Activated CD8-positive, alpha-beta memory T cell treated with anti-CD3 and anti-CD28 coated beads, Interleukin-2, amount 50 U/mL, for 48 hours (primary cell): ENCODE results near the gene TMEM106B.
A peak's percentile ranks its signal among the peaks of the same experiment; 100 is the strongest.
"Not testable (repeated sequence)": the region's sequence is repeated elsewhere in the genome, so short reads cannot be mapped to it uniquely, and the experiment has no call there.

Experiments used
- DNase-seq: peaks from one replicate; pipeline ENCODE4 v3.0.0-alpha.2; 2020

The TMEM106B gene

DNA sequence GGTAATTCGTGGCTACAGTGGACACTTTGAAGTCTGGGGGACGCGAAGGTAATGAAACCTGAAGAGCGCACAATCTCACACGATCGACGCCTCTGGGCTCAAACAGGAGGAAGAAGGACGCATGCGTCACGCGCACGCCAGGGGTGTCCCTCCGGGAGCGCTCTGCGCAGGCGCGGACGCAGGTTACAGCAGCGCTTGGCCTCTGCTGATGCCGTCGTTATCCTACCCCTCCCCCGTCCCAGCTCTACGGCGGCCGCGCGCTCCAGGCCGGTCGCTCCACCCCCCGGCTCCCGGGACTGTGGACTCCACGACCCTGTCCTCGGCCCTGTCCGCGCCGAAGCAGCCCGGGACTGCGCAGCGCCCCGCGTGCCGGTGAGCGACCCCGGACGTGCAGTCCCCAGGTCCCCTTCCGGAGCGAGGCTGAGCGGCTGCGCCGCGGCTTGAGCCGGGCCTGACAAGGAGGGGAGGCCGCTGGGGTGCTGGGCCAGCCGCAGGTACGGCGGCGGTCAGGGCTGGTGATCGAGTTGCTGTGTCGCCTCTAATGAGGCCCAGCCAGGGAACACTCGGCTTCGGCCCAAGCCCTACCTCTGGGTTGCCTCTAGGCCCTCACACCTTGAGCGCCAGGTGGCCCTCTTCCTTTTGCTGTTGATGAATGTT is at the start of gene TMEM106B:
TMEM106B (plus strand) TSS at position 241 of the 657 bp plus-strand sequence. CDS start 3,517 bp downstream, outside the sequence.
- DNase-seq: peak; percentile 97

DNA sequence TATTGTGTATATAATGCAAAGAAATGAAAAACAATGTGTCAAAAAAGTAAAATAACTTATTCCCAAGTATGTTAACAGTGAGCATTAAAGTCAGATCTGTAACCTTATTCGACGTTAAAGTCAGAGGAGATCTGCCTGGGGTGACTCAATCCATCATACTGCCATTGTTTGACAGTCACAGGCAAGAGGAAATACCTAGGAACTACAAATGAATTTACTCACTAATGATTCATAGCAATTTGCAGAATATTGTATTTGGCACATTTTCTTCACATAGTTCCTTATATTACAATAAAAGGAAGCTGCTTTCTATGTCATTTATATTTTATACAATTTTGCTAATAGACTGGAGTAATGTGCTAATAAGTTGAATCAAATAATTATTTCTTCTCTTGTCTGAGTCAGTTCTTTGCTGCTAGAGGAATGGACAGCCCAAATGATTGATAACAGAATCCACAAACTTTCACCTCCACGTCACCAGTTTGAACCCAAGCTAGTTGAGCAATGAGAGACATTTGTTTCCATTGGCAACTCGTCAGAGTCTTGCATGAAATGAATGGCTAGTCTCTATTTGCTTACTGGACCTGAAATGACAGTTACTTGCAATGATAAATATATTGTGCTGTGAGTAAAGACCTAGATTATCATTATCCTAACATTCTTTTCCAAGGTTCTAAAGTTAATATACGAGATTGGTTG is 48.5 kb upstream of the TMEM106B start:
- no peak for DNase-seq

DNA sequence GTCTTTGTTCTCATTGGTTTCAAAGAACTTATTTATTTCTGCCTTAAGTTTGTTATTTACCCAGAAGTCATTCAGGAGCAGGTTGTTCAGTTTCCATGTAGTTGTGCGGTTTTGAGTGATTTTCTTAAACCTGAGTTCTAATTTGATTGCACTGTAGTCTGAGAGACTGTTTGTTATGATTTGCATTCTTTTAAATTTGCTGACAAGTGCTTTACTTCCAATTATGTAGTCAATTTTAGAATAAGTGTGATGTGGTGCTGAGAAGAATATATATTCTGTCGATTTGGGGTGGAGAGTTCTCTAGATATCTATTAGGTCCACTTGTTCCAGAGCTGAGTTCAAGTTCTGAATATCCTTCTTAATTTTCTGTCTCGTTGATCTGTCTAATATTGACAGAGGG is 43.0 kb upstream of the TMEM106B start:
- DNase-seq: not testable (repeated sequence)

DNA sequence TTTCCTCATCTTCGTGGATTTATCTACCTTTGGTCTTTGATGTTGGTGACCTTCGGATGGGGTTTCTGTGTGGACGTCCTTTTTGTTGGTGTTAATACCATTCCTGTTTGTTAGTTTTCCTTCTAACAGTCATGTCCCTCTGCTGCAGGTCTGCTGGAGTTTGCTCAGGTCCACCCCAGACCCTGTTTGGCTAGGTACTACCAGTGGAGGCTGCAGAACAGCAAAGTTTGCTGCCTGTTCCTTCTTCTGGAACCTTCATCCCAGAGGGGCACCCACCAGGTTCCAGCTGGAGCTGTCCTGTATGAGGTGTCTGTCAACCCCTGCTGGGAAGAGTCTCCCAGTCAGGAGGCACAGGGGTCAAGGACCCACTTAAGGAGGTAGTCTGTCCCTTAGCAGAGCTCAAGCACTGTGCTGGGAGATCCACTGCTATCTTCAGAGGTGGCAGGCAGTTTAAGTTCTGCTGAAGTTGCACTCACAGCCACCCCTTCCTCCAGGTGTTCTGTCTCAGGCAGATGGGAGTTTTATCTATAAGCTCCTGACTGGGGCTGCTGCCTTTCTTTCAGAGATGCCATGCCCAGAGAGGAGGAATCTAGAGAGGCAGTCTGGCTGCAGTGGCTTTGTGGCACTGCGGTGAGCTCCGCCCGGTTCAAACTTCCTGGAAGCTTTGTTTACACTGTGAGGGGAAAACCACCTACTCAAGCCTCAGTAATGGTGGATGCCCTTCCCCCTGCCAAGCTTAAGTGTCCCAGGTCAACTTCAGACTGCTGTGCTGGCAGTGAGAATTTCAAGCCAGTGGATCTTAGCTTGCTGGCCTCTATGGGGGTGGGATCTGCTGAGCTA is 40.9 kb upstream of the TMEM106B start:
- peak; percentile 51 for DNase-seq

DNA sequence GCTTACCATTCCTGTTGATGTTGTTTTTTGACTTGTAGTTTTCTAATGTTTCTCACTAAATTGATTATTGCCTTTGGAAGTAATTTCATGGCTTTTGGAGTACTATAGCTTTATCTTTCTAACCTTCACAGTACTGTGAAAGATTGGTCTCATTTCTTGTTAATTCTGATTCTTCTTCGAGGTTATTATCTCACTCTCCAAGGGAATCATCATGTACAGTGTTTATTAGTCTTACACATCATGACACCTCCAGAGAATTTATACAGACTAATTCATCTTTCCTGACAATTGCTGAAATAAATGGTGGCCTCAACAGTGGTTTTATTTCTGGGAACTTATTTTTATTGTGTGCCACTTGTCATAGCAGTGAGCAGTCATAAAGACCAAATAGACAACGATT is 37.4 kb upstream of the TMEM106B start:
- DNase-seq: no peak

DNA sequence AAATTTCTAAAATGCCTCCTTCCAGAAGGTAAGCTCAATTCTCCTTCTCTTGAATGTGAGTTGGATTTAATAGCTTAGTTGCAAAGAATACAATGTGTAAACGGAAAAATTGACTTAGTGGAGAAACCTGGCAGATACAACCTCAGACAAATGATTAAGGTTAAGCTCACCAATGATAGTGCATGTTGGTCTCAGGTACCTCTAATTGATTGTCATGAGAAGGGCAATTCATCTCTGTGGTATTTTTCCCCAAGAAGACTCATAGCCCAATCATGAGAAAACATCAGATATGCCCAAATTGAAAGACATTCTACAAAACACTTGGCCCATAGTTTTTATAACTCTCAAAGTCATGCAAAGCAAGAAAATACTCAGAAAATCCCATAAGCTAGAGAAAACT is 36.2 kb upstream of the TMEM106B start:
- DNase-seq: no peak

DNA sequence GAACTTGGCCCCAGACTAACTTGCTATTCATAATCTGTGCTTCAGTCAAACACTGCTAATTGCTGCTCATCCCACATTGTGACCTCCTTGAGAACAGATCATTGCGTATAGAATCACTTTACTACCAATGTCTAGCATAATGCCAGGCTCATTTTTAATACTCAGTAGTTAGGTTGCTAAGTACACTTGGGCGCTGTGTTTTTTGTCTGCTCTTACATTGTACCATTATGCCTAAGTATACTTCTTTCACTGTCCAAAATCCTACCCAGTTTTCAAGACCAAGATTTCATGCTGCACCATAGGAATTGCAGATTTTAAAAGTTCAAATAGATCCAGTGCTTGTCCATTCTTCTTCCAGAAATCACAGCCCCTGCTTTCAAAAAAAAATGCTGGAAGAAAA is 32.8 kb upstream of the TMEM106B start:
- no peak for DNase-seq

DNA sequence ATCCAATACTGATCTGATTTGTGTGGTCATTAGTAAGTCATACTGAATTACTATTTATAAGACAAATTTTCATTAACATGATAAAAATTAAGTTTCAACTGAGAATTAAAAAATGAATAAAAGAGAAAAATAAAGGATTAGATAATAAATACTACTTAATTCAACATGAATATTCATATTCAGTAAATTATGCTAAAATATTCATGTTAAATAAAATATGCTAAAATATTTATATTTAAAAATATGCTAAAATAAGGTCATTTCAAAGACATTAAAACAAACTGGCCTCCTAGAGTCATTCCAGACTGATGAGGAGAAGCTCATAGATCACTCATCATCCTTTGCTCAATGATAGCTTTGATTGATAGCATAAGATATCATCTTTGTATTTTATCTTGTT is 16.7 kb upstream of the TMEM106B start:
- no peak for DNase-seq

DNA sequence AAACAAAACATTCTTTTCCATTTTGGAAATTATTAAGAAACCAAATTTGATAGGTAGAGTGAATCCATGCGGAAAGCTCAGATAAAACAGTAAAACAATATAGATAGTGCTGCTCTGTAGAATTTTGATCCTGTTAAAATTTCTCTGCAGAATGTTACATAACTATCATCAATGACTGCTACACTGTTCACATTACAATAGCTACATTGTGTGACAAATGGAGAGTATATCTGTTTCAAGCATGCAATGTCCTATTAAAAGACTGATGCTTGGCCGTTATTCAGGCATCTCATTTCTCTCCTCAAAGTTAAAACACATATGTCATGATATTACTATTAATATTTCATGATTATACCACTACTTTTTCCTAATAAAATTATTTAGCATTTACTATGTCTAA is 14.7 kb upstream of the TMEM106B start:
- no peak for DNase-seq

DNA sequence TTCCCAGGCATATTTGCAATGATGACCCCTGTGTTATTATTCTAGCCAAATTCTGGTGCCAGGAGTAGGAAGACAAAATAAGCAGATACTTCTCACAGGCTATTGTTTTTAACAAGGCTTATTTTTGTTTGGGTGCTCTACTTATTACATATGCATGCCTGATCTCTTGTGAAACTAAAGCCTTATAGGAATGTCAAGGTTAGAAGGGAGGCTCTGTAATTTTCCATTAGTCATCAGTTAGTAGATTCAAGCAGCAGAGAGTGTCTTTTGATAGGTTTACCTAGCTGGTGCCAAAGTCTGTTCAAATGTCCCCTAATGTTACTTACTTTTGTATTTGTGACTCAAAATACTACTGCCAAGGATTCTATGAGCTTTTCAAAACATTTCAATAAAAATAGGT is 11.7 kb upstream of the TMEM106B start:
- no peak for DNase-seq

DNA sequence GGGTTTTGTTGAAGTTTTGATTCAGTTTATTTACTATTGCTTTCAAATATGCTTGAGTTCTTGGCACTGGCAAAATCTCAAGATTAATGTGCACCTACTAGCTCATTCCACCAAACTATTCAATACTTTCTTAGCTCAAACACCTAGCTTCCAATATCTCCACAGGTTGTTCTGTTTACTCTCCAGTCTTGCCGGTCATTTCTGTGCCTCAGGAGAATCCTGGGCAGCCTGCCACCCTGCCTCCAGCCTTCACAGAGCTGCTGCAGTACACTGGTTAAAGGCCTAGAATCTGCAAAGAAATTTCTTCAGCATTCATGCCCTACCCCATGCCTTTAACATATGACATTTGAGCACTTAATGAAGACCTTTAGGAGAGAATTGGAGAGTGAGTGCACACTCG is 4.0 kb upstream of the TMEM106B start:
- no peak for DNase-seq

DNA sequence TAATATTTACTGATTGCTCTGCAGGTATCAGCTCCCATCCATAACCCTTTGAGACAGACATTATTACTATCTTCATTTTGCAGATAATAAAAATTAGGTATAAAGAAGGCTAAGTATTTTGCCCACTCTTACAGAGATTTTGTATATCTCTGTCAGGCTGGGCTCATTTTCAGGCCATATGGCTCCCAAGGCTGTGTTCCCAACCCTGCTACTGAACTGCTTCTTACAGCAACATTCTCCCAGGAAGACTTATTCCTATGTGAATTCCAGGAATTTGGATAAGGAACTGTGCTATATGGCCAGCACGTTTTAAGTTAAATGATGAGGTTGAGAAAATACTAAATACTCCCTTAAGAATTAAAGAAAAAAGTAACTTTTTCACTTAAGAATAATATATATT is 1.9 kb upstream of the TMEM106B start:
- DNase-seq: no peak

DNA sequence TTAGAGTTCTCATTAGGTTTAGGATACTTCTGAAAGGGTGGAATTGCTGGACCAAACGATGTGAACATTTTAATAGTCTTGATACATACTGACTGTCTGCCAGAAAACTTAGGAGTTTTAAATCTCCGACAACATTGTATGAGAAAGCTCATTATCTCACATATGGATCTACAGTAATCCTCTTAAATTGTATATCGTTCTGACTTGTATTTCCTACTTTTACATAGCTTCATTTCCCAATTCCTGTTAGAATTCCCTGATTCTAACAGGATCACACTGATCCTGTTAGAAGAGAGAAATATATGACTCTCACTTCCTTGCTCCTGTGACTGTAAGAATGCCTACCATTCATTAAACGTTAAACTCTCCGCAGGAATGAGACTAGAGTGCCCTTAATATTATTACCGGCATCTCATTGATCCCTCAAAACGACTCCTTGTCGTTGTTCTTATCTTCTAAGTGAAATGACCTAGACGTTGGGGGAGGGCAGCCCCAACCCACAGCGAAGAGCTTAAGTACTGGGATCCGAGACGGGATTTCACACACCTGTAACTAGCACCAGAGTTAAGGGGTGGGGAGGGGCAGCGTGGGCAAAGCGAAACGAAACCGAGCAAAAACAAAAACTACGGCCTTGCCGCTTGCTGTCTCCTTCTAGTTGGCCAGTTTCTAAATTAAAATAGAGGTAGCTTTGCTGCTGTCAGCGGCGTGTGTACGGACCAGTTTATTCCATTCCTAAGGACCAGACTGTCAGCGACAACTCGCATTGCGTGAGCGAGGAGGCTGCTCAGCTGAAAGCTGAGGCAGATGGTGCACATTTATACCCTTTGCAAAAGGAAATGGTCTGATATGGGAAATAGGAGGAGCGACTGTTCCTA is 678 bp upstream of the TMEM106B start:
- peak; percentile 76 for DNase-seq

DNA sequence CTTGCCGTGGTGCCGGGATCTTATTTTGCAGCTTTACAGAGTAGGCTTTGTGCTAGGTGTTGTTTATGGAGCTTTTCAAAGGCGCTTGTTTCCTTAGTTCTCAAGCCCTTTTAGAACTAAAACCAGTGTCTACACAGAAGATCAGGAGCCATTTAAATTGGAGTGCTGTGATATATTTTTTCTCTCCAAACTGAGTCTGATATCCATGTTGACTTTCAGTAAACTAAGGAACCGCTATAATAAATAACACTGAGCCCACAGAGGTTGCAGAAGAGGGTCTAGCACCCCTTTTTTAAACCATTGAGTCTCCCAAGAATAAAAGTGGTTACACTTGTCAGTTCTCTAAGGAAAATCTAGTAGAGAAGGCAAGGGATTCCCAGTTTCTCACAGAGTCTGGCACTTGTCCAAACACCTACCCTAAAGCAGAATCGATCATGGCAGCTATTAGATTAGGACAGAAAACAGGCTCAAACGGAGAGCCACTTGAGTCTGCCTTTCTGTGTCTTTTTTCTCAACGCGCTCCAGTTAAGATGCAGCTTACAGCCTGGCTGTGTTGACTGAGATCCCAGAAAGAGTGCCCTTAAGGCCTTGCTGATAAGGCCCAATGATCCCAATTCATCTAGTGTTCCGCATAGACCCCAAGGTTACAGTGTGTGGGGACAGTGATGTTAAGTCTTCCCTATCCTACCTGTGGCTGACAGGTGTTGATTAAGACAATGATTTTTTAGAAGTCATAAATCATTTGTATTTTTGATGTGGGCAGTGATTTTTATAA is 804 bp downstream of the TMEM106B start:
- no peak for DNase-seq

DNA sequence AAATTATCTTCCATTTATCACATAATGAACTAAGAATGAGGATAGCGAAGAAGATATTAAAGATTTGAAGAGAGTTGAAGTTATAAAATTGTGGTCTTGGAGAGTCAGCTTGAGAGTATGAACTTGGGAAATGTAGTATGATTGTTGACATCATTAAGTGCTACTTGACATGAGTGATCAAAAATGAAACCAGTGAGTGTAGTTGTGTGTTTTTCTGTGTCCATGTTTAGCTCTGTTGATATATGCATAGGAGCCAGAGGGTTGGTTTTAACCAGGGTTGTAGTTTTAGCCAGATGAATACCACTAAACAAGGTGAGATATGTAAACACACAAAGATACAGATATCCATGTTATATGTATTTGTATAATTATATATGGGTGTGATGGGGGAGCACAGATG is 6.2 kb downstream of the TMEM106B start:
- DNase-seq: no peak

DNA sequence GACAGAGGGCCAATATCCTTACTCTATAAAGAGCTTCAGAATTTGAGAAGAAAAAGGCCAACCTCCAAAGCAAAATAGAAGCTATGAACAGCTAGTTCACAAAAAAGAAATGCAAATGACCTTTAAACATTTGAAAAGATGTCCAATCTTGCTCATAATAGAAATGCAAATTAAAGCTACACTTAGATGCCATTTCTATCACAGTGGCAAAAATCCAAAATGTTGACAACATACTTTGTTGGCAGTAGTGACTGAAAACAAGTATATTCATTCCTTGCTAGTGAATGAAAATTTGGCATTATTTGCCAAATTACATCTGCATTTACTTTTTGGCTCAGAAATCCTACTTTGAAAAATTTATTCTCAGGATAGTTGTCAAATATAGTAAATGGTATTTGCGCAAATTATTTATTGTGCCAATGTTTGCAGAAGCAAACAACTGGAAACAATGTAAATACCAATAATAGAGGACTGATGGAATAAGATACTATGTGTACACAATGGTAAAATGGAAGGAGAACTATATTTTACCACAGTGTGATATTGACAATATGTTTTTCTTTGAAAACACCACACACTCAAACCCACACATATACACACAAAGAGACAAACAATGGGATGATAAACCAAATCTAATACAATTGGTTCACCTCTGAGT is 9.4 kb downstream of the TMEM106B start:
- DNase-seq: no peak

DNA sequence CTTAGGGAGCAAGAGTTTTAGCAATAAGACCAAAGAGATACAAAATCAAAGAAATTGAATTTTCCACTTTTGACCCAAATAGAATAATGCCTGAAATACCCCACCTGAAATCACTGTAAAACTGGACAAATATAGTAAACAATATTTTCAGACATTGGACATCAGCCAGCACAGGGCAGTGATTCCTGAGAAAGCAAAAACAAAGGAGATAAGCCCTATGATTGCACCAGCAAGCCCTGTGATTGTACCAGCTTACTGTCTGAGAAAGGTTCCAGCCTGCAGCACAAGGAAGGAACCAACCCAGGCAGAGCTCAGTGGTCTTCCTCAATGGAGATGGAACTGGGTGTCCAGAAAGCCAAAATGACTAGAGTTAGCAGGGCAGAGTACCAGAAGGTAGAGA is 10.3 kb downstream of the TMEM106B start:
- DNase-seq: no peak

DNA sequence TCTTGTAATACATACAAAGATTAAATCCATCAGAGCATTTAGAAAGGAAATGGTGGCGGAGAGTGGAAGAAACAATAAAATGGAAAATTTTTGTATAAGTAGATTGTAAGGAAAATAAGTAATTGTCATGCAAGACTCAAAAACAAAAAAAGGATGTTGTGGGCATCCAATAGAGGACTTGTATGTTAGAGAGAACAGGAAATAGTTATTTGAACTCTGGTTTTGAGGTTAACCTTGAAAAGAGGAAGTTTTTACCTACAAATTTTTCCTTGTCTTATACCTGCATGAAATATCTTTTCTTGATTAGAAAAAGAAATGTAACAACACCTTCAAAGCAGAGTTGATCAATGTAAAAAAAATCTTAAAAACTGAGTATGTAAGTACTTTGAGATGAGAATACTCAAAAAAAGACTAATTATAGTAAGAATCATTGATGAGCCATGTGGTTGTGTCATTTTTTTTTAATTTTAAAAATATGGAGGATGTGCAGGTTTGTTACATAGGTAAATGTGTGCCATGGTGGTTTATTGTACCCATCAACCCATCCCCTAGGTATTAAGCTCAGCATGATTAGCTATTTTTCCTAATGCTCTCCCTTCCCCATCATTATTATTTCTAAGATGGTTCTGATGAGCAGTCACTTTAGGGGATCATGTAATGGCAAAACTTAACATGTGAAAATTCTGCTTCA is 11.9 kb downstream of the TMEM106B start:
- DNase-seq: no peak

DNA sequence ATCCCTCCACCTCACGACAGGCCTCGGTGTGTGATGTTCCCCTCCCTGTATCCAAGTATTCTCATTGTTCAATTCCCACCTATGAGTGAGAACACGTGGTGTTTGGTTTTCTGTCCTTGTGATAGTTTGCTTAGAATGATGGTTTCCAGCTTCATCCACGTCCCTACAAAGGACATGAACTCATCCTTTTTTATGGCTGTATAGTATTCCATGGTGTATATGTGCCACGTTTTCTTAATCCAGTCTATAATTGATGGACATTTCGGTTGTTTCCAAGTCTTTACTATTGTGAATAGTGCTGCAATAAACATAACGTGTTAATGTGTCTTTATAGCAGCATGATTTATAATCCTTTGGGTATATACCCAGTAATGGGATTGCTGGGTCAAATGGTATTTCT is 13.9 kb downstream of the TMEM106B start:
- not testable (repeated sequence) for DNase-seq

DNA sequence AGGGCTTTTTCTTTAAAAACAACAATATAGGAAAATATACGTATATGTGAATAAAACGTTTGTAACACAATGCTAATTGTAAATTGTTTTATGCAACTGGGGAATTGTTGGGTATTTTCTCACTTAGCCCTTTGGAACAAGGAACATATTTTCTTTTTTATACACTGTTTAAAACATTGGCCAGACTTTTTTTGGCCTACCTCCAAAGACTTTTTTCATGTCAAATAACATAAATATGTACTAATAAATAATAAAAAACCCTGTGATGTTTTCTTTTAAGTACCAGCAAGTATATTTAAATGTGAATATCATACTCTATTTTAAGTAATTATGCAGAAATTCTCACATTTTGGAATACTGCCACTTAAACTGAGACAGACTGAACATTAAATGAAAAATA is 15.7 kb downstream of the TMEM106B start:
- no peak for DNase-seq

DNA sequence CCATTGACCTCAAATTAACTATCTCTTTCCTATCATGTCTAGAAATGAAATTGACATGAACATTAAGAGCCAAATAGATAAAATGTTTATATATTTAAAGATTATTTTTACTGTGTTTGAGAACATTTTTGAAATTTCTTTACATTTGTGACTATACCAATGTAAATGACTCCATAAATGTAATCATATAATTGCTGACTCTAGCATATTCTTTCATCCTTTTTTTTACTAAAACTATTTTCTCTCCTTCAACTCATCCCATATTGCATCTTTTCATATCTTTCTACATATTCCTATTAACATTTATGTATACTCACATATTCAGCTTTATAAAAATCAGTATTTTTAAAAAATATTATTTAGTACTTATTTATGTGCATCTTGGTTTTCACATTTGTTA is 16.9 kb downstream of the TMEM106B start:
- no peak for DNase-seq
